ENCODE data around the gene STK4.

DNA sequence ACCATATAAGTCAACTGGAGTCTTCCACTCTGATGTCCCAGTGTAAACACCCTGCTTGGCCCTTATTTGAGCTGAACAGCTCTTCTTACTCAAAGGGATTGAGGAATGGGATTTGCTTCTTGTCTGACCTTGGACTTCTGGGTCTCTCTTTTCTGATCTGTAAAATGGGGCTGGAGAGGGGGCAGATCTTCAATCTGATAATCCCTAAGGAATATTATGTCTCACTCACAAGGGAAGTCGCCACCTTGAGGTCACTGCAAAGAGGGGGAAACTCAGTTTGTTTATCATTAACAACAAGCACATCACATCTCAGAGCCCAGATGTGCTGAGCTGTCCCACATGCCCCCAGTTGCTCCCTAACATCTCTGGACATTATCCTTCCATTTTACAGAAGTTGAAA, 119.6 kb downstream of the STK4 start:
- TF ChIP-seq POLR2A (IDR thresholded peaks at IDR 0.05; ENCODE audit: low read depth, low read length) (no peak), POLR2AphosphoS5 (IDR thresholded peaks at IDR 0.05; ENCODE audit: low read depth, low read length) (no peak)
